Bronchial epithelial cell (primary cell): ENCODE results near the gene STK32C. TPM values are rescaled to one million over a fixed set of nuclear protein-coding genes. Genes with fewer than 3 reads are reported as not detected.

Source experiments
- DNase-seq: peaks from one replicate; pipeline ENCODE4 v3.0.0-alpha.2; 2010; ENCODE audit warnings: low read depth
- FAIRE-seq: peaks from 2 replicates; lab custom pipeline; 2011; peaks lifted over from hg19 to GRCh38; lab: Jason Lieb, UNC
- H3K27me3 ChIP-seq: 2 replicates; pipeline ENCODE4 v1.5.1; 2011; ENCODE audit warnings: low read length; ENCODE audit not compliant: control insufficient read depth, insufficient read depth
- H3K36me3 ChIP-seq: 2 replicates; pipeline ENCODE4 v1.5.1; 2011; ENCODE audit warnings: low read length; ENCODE audit not compliant: control insufficient read depth, insufficient read depth
- H3K4me3 ChIP-seq: 2 replicates; pipeline ENCODE4 v1.5.1; 2011; ENCODE audit warnings: mild to moderate bottlenecking, low read depth, low read length, control low read depth
- total RNA-seq: library from RNA; depleted of rRNA; stranded (reverse); fragments of >200 nt; gene quantifications from 2 replicates; pipeline ENCODE4 v1.2.1, GENCODE V29; 2014
- TF ChIP-seq, protein P1 (sequence below): IDR thresholded peaks from 2 replicates; pipeline ENCODE4 v1.5.1; 2011; ENCODE audit warnings: mild to moderate bottlenecking, moderate library complexity, low read length, control low read depth, inconsistent platforms; ENCODE audit not compliant: insufficient read depth, severe bottlenecking

STK32C gene
- total RNA-seq, 1 donor from 2014 or later = 9.7 TPM

DNA sequence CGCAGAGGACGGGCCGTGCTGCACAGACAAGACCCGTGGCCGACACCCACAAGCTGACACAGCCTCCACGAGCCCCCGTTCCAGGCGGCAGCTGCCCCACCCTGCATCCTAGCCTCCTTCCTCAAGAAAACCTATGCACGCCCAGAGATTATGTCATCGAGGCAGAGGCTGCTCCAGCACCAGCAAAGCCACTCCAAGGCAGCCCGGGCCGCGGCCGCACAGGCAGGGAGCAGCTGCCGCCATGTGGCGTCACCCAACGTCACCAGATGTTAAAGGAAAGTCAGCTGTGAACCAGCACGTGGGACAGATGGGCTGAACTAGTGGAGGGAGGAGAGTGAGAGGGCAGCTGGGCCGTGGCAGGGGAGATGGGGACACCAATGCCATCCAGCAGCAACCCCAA, 59.8 kb downstream of the STK32C start:
- no peak overlapping the region for H3K4me3 ChIP-seq
- no peaks in the 10 kb centered on the region for H3K27me3 ChIP-seq
- no peaks in the 10 kb centered on the region for H3K36me3 ChIP-seq
- FAIRE-seq = no peak
- DNase-seq = no peak
- TF ChIP-seq, protein P1, sequence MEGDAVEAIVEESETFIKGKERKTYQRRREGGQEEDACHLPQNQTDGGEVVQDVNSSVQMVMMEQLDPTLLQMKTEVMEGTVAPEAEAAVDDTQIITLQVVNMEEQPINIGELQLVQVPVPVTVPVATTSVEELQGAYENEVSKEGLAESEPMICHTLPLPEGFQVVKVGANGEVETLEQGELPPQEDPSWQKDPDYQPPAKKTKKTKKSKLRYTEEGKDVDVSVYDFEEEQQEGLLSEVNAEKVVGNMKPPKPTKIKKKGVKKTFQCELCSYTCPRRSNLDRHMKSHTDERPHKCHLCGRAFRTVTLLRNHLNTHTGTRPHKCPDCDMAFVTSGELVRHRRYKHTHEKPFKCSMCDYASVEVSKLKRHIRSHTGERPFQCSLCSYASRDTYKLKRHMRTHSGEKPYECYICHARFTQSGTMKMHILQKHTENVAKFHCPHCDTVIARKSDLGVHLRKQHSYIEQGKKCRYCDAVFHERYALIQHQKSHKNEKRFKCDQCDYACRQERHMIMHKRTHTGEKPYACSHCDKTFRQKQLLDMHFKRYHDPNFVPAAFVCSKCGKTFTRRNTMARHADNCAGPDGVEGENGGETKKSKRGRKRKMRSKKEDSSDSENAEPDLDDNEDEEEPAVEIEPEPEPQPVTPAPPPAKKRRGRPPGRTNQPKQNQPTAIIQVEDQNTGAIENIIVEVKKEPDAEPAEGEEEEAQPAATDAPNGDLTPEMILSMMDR = no peak

DNA sequence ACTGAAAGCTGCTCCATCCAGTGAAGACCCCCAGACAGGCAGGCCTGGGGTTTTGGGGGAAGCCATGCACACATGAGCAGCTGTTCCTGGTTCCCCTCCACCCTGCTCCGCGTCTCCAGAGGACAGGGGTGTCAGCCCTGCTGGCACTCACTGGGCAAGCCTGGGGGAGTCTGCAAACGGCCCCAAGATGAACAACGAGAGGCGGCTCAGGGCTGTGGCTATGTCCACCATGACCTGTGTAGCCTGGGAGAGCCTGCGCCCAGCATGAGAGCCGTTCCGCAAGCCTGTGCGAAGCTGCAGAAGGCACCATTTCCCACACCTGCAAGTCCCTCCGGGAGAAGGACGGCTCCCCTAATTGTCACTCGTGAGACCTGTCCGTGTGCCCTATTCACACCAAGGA, 61.5 kb downstream of the STK32C start:
- no peak overlapping the region for H3K4me3 ChIP-seq
- no peaks in the 10 kb centered on the region for H3K36me3 ChIP-seq

DNA sequence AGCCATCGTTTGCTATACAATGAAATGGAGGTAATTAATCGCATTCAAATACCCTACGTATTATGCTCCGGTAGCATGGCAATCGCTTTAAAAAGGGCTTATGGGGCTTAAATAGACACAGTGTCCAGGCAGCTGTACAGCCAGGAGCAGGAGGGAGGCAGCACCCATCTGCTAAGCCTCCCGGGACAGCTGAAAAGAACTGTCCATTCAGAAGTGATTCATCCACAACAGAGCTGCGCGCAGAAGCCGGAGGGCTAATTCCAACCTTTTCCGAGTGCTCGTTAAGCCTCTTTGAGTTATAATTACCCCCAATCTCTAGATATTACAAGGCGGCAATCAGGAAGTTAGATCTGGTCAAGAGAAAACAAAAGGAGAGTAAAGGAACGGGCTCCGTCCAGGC, 62.7 kb downstream of the STK32C start:
- no peaks in the 10 kb centered on the region for H3K27me3 ChIP-seq
- H3K36me3 ChIP-seq = no peaks in the 10 kb centered on the region
- FAIRE-seq (no peak), DNase-seq (no peak)
- no peak overlapping the region for H3K4me3 ChIP-seq
- TF ChIP-seq, protein P1 = no peak

More for the DNA sequence above, 61.5 kb downstream of the STK32C start:
- TF ChIP-seq, protein P1 = no peak
- H3K27me3 ChIP-seq = no peaks in the 10 kb centered on the region
- no peak for FAIRE-seq
- DNase-seq = no peak

DNA sequence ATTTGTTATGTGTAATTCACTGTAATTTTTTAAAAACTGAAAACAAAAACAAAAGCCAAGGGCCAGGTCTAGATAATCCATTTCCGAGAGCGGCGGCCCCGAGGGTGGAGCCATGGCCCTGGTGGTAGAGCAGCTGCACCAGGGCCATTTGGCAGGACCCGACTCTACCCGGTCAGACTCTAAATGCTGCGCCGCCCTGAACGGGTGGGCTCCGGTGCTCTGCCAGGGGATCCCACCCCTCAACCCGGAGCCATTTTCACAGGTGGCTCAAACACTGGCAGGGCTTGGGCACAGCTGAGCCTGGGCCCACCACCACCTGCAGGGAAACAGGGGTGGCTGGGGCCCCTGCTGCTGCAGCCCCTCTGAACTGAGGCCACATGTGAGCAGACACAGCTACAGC, 64.1 kb downstream of the STK32C start:
- FAIRE-seq (no peak), DNase-seq (no peak)
- no peak overlapping the region for H3K4me3 ChIP-seq
- no peaks in the 10 kb centered on the region for H3K27me3 ChIP-seq
- TF ChIP-seq, protein P1 = no peak
- no peaks in the 10 kb centered on the region for H3K36me3 ChIP-seq

DNA sequence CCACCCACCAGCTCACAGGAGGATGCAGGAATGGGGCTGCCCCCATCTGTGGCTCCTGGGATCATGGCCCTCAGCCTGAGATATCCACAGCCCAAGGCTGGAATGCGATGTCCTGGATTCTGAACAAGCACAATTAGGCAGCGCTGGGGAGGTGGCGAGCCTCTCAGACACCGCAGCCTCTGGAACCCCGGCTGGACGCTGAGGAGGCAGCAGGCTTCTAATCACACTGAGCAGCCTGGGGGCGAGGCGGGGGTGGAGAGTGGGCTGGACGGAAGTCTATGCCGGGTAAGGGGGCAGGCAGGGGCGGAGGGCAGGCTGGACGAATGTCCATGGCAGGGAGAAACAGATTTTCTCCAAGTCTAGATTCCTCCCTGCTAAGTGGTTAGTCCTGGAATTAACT, 64.6 kb downstream of the STK32C start:
- no peak for FAIRE-seq
- DNase-seq = no peak
- Histone ChIP-seq H3K27me3 (no peaks in the 10 kb centered on the region), H3K4me3 (no peak overlapping the region), H3K36me3 (no peaks in the 10 kb centered on the region)
- TF ChIP-seq, protein P1 = no peak

DNA sequence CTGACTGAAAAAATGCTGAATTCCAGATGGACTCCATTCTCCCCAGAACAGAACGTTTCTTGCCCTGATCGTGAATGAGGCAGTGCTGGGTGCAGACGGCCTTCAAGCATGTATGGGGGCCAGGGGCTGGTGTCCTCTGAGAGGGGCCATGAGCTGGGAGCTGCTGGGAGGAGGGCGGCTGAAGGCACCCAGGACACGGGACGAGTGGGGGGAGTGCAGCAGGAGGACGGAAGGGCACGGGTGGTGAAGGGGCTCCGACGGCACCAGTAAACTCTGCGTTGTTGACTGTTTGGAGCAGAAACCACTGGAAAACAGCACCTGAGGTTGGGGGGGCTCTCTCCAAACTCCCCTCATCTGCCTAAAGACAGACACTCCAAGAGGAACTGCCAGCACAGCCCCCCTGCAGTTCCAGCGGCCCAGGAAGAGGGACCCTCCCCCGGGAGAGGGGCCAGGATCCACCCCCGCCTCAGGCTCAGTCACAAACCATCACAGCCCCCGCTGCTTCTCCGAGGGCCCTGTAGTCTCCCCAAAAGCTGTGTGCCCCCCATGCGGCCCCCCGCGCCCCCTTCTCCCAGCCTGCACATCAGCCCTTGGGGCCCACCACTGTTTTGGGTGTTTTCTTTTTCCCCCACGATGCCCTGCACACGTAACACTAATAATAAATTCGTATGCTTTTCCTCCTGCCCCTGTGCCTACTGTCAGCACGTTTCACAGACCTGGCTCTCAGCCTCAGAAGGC, 65.5 kb downstream of the STK32C start:
- H3K27me3 ChIP-seq = no peaks in the 10 kb centered on the region
- DNase-seq (no peak), FAIRE-seq (no peak)
- TF ChIP-seq, protein P1 = no peak
- H3K4me3 ChIP-seq = no peak overlapping the region
- H3K36me3 ChIP-seq = no peaks in the 10 kb centered on the region
